Activated T-cell treated with anti-CD3 and anti-CD28 coated beads, Interleukin-2, amount 50 U/mL, for 24 hours (primary cell): ENCODE data around the gene TRPM8.

Experiments
- DNase-seq: peaks from one replicate; pipeline ENCODE4 v3.0.0-alpha.2; 2020
- H3K27ac Mint-ChIP-seq: 2 replicates; pipeline ENCODE4 v1.8.0; 2020; ENCODE audit warnings: mild to moderate bottlenecking, mixed read lengths
- H3K27me3 Mint-ChIP-seq: 2 replicates; pipeline ENCODE4 v1.8.0; 2020; ENCODE audit warnings: mixed read lengths
- H3K36me3 Mint-ChIP-seq: 2 replicates; pipeline ENCODE4 v1.8.0; 2020; ENCODE audit warnings: low read depth, mixed read lengths
- H3K4me1 Mint-ChIP-seq: 2 replicates; pipeline ENCODE4 v1.8.0; 2020; ENCODE audit warnings: low read depth, mixed read lengths
- H3K4me3 Mint-ChIP-seq: 2 replicates; pipeline ENCODE4 v1.8.0; 2020; ENCODE audit warnings: mild to moderate bottlenecking, moderate library complexity, mixed read lengths
- H3K9me3 Mint-ChIP-seq: 2 replicates; pipeline ENCODE4 v1.8.0; 2020; ENCODE audit warnings: mixed read lengths

The TRPM8 gene

GRCh38 chr2:234048049-234048448 is 130.9 kb downstream of the TRPM8 start:
- Mint-ChIP-seq H3K27me3 (no peaks in the 10 kb centered on the region), H3K4me1 (peaks cover 5% of the 10 kb centered on the region), H3K27ac (no peak overlapping the region), H3K4me3 (no peak overlapping the region), H3K36me3 (no peaks in the 10 kb centered on the region), H3K9me3 (no peaks in the 10 kb centered on the region)
- no peak for DNase-seq

DNA sequence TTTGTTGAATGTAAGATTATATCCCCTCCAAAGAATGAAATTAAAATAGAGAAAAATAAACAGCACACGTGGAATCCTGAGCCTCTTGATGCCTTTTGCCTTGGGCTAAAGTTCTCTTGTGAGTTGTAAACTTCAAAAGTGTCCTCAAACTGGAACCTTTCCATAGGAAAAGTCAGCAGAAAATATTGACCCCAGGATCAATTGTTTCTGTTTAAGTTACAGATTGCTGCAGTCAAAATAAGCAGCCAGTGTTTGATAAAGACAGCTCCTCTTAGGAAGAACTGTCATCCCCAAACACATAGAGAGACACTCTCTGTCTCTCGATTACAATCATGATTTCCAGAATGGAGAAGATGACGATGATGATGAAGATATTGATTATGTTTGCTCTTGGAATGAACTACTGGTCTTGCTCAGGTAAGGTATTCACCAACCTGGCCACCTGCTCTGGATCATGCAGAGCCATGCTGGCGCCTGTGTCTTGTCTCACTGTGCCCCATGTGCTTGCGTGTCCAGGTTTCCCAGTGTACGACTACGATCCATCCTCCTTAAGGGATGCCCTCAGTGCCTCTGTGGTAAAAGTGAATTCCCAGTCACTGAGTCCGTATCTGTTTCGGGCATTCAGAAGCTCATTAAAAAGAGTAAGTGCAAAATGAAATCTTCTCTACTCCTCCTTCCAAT is 133.4 kb downstream of the TRPM8 start, which contains the start of gene SPP2:
TSS of gene SPP2 (plus strand) at position 248 of the 681 bp plus-strand sequence. CDS start at position 333, 85 bp downstream.
- H3K27me3 Mint-ChIP-seq = no peaks in the 10 kb centered on the region
- H3K4me1 Mint-ChIP-seq = peaks cover 5% of the 10 kb centered on the region
- DNase-seq = no peak

DNA sequence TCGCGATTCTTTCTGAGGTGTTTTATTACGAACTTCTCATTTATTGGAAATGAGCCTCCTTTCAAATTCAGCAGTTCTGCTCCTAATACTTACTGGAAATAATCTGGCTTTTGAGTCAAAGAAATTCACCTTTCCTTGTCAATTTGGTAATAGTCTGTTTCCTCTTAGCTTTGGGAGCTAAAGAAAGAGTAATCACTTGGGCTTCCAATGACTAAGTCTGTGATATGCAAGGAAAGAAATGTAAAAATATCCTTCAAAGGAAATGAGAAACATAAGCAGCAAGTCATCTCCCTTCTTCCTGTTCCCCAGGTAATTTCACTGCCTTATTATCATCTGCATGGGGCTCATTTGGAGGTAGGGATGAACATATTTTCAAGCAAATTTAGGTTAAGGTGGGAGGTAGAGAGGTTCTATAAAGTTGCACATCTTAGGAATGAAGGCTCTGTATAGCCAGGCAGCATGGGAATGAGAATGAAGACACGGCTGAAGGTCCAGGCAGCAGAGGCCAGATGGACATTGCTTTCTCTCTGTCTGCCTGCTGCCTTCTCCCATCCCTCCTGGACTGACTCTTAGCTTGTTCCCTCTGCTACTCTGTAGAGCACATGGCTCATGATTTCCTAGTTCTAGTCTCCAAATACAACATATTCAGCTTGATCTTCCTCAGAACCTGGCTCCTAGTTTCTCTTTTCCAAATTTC is 134.3 kb downstream of the TRPM8 start:
- no peak overlapping the region for H3K4me3 Mint-ChIP-seq
- no peak for DNase-seq
- peaks cover 5% of the 10 kb centered on the region for H3K4me1 Mint-ChIP-seq
- H3K36me3 Mint-ChIP-seq = no peaks in the 10 kb centered on the region
- no peaks in the 10 kb centered on the region for H3K27me3 Mint-ChIP-seq
- no peaks in the 10 kb centered on the region for H3K9me3 Mint-ChIP-seq
- no peak overlapping the region for H3K27ac Mint-ChIP-seq

More for the DNA sequence above, 133.4 kb downstream of the TRPM8 start, which contains the start of gene SPP2:
- Mint-ChIP-seq H3K4me3 (no peak within 1 kb of the TSS), H3K27ac (no peak within 1 kb of the TSS), H3K36me3 (no peaks in the 10 kb centered on the region), H3K9me3 (no peaks in the 10 kb centered on the region)

GRCh38 chr2:234058881-234059280 is 141.7 kb downstream of the TRPM8 start:
- no peaks in the 10 kb centered on the region for H3K9me3 Mint-ChIP-seq

GRCh38 chr2:234060236-234060635 is 143.1 kb downstream of the TRPM8 start:
- Mint-ChIP-seq H3K4me3 (no peak overlapping the region), H3K4me1 (peaks cover 2% of the 10 kb centered on the region), H3K36me3 (no peaks in the 10 kb centered on the region), H3K9me3 (no peaks in the 10 kb centered on the region), H3K27ac (no peak overlapping the region), H3K27me3 (no peaks in the 10 kb centered on the region)
- no peak for DNase-seq

More at GRCh38 chr2:234058881-234059280, 141.7 kb downstream of the TRPM8 start:
- no peaks in the 10 kb centered on the region for H3K27me3 Mint-ChIP-seq
- DNase-seq = no peak
- H3K4me1 Mint-ChIP-seq = peaks cover 2% of the 10 kb centered on the region
- H3K27ac Mint-ChIP-seq = no peak overlapping the region
- no peak overlapping the region for H3K4me3 Mint-ChIP-seq
- H3K36me3 Mint-ChIP-seq = no peaks in the 10 kb centered on the region

DNA sequence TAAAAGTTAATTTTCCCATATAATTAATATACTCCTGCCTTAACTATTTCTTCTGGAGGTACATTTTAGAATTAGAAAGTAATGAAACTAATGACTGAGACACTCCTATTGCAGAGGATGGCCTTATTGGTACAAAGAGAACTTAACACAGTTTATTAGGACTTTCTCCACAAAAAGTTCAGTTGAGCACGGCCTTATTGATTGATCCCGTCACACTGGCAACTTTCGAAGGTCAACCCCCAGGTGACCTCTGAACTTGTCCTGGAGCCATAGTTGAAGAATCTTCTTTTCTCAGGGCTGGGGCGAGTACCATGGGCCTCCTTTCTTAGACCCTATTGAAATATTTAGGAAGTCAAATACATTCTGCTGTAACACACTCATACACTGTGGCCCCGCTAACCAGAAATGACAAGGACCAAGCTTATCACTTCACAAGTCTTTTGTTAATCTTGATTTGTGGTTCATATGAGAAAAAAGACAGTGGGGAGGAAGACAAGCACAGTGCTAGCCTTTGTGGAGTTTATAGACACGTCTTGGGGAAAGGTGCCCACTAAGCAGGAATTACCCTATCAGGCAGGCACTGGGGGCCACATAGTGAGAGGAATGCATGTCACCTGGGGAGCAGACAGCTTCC is 144.6 kb downstream of the TRPM8 start:
- H3K27ac Mint-ChIP-seq = no peak overlapping the region
- DNase-seq = no peak
- peaks cover 2% of the 10 kb centered on the region for H3K4me1 Mint-ChIP-seq
- H3K4me3 Mint-ChIP-seq = no peak overlapping the region
- no peaks in the 10 kb centered on the region for H3K27me3 Mint-ChIP-seq
- H3K9me3 Mint-ChIP-seq = no peaks in the 10 kb centered on the region
- no peaks in the 10 kb centered on the region for H3K36me3 Mint-ChIP-seq

DNA sequence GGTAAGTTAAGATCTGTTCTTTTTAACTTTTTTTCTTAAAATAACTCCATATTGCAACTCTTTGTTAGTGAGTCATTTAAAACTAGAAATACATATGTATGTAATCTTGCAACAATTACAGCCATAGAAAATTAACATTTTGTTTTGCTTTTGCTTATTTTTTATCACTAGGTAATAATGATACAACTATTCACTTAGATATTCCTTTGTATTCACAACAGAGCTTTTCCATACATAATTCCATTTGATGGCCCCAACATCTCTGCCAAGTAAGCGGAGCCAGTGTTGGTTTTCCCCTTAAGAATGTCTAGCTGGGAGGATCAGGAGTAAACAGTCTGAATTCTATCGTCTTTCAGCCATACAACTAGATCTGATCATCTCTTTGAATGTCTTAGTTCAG is 149.4 kb downstream of the TRPM8 start:
- Mint-ChIP-seq H3K27ac (no peak overlapping the region), H3K36me3 (no peaks in the 10 kb centered on the region), H3K9me3 (peaks cover 2% of the 10 kb centered on the region), H3K4me3 (no peak overlapping the region), H3K4me1 (peaks cover 2% of the 10 kb centered on the region), H3K27me3 (no peaks in the 10 kb centered on the region)
- no peak for DNase-seq
